K562 (cell line): Measurements from ENCODE around the gene PRAMEF12. TPM values are rescaled to one million over a fixed set of nuclear protein-coding genes. Genes with fewer than 3 reads are reported as not detected.

ENCODE experiments used
- ATAC-seq: fragments of 200-7000 bp; cut with Tn5 transposase; 3 replicates; pipeline ENCODE4 v1.9.1; 2020; ENCODE audit warnings: moderate library complexity
- BruUV-seq: library from RNA; stranded (reverse); fragments of 400-500 nt; replicated peaks from 2 replicates; lab custom pipeline; 2021; lab: Mats Ljungman, UMichigan
- CTCF ChIA-PET: fragments of 300-600 bp; formaldehyde crosslinking; extraction: SDS; loops from one replicate; lab custom pipeline; 2021; ENCODE audit warnings: low intra/inter-chr PET ratio; lab: Yijun Ruan, JAX
- POLR2A ChIA-PET: fragments of 300-600, 350-650 bp; sonication (Branson Sonifier 250); formaldehyde crosslinking; extraction: SDS; loops from one replicate; lab custom pipeline; 2021; ENCODE audit warnings: antibody characterized with exemption, inconsistent platforms; lab: Yijun Ruan, JAX
- DNase-seq, 4 experiments: peaks; one replicate each; pipeline versions ENCODE4 v3.0.0 to v3.0.0-alpha.2; 2011 to 2018; ENCODE audit warnings: low spot score in 3 of 4, mixed read lengths in 3 of 4; ENCODE audit errors: extremely low read depth in 1 of 4
- FAIRE-seq: peaks from 2 replicates; lab custom pipeline; 2011; peaks lifted over from hg19 to GRCh38; lab: Jason Lieb, UNC
- H2AFZ ChIP-seq: 2 replicates; pipeline ENCODE4 v1.6.0; 2011; ENCODE audit warnings: low read depth, low read length, control low read depth, inconsistent platforms
- H3K27ac ChIP-seq: fragments of 200-600 bp; 3 replicates; pipeline ENCODE4 v1.8.0; 2011; ENCODE audit warnings: low read depth, mild to moderate bottlenecking, control low read depth, inconsistent platforms, low read length, moderate library complexity, mixed read lengths; ENCODE audit errors: extremely low read depth
- H3K27me3 ChIP-seq, 2 experiments: fragments of 300-600 bp in 1 of 2; 2 replicates in 1 of 2; 3 replicates in 1 of 2; pipeline versions ENCODE4 v1.6.0 to v1.8.0; 2011; ENCODE audit warnings: inconsistent platforms in 2 of 2, low read length in 2 of 2, mild to moderate bottlenecking in 1 of 2, mixed read lengths in 1 of 2, moderate library complexity in 1 of 2; ENCODE audit not compliant: control insufficient read depth in 2 of 2, insufficient read depth in 2 of 2
- H3K36me3 ChIP-seq: fragments of 300-600 bp; 3 replicates; pipeline ENCODE4 v1.8.0; 2011; ENCODE audit warnings: mild to moderate bottlenecking, low read length, inconsistent platforms; ENCODE audit not compliant: control insufficient read depth, insufficient read depth
- H3K4me1 ChIP-seq, 2 experiments: fragments of 200-600 bp in 1 of 2; replicated peaks in 1 of 2; 2 replicates in 1 of 2; 3 replicates in 1 of 2; pipeline versions ENCODE4 v1.5.1 to v1.8.0; 2011; ENCODE audit warnings: inconsistent platforms in 2 of 2, low read length in 2 of 2, mild to moderate bottlenecking in 1 of 2, mixed read lengths in 1 of 2, moderate library complexity in 1 of 2; ENCODE audit not compliant: control insufficient read depth in 2 of 2, insufficient read depth in 2 of 2
- H3K4me2 ChIP-seq: 2 replicates; pipeline ENCODE4 v1.6.1; 2011; ENCODE audit warnings: low read length, control low read depth, inconsistent platforms, mixed read lengths; ENCODE audit not compliant: insufficient read depth
- H3K4me3 ChIP-seq: fragments of 200-600 bp; sonication (generic), shearing (Covaris generic); 2 replicates; pipeline ENCODE4 v1.5.1; 2016; ENCODE audit warnings: control low read depth, inconsistent platforms
- H3K79me2 ChIP-seq: fragments of 200-600 bp; 3 replicates; pipeline ENCODE4 v1.8.0; 2011; ENCODE audit warnings: low read length, inconsistent platforms; ENCODE audit not compliant: control insufficient read depth, insufficient read depth
- H3K9ac ChIP-seq, 2 experiments: 2 replicates each; pipeline versions ENCODE4 v1.6.0 to v1.6.1; 2011; ENCODE audit warnings: low read depth in 2 of 2, low read length in 2 of 2, control low read depth in 1 of 2, inconsistent platforms in 1 of 2, mild to moderate bottlenecking in 1 of 2, mixed read lengths in 1 of 2; ENCODE audit not compliant: insufficient read depth in 1 of 2
- H3K9me1 ChIP-seq: one replicate; pipeline ENCODE4 v1.6.0; 2011; ENCODE audit warnings: inconsistent platforms, mild to moderate bottlenecking, low read length, moderate library complexity; ENCODE audit not compliant: control insufficient read depth, insufficient read depth
- H3K9me3 ChIP-seq: replicated peaks from 2 replicates; pipeline ENCODE4 v1.5.1; 2011; ENCODE audit warnings: low read depth, low read length, inconsistent platforms; ENCODE audit not compliant: control insufficient read depth, insufficient read depth
- H4K20me1 ChIP-seq: replicated peaks from 2 replicates; pipeline ENCODE4 v1.6.1; 2011; ENCODE audit warnings: low read length, inconsistent platforms, mixed read lengths; ENCODE audit not compliant: control insufficient read depth, insufficient read depth
- CAMTA2 ChIP-seq: fragments of 250-450 bp; sonication (Bioruptor Pico); conservative IDR thresholded peaks from 2 replicates; pipeline ENCODE4 v1.5.1; 2022
- ESRRA ChIP-seq: fragments of 450-650 bp; IDR thresholded peaks from 2 replicates; pipeline ENCODE4 v1.6.1; 2014; ENCODE audit warnings: low read depth, mild to moderate bottlenecking, moderate library complexity, borderline replicate concordance
- FUS ChIP-seq: fragments of 200-400 bp; formaldehyde crosslinking; optimal IDR thresholded peaks from 2 replicates; pipeline ENCODE3; 2017; ENCODE audit warnings: low read depth, low read length
- MEF2A ChIP-seq: IDR thresholded peaks from 2 replicates; pipeline ENCODE4 v1.6.1; 2011; ENCODE audit warnings: low read depth, mild to moderate bottlenecking, low read length, moderate library complexity; ENCODE audit not compliant: control insufficient read depth
- MLLT1 ChIP-seq, 2 experiments: fragments of 450-650 bp; IDR thresholded peaks; 2 replicates each; pipeline ENCODE4 v1.6.1; 2016
- THRAP3 ChIP-seq: fragments of 450-650 bp; IDR thresholded peaks from 2 replicates; pipeline ENCODE4 v1.6.1; 2016; ENCODE audit warnings: mild to moderate bottlenecking, inconsistent platforms, borderline replicate concordance
- ZNF3 ChIP-seq: fragments of 250-450 bp; sonication (Bioruptor Pico); IDR thresholded peaks from 2 replicates; pipeline ENCODE4 v1.5.0; 2021; ENCODE audit warnings: mild to moderate bottlenecking, moderate library complexity
- WGBS: fragments of 100-300 bp; shearing (Covaris generic); methylation state at CpG from one replicate; pipeline ENCODE4 v1.1.6; 2016; ENCODE audit warnings: low coverage, mixed read lengths; ENCODE audit not compliant: insufficient coverage; ENCODE audit errors: missing lambda C conversion rate; 5-methylcytosine and 5-hydroxymethylcytosine counted together
- in situ Hi-C: fragments of 300-500 bp; cut with MboI; formaldehyde crosslinking; loops from 4 replicates; pipeline ENCODE4 v1.15.0; 2018; ENCODE audit warnings: inconsistent platforms, mixed read lengths
- intact Hi-C: fragments of 100-400 bp; cut with micrococcal nuclease; formaldehyde crosslinking; loops from 2 replicates; pipeline ENCODE4 v1.14.2; 2022
- polyA plus RNA-seq, 8 experiments: library from polyadenylated mRNA; depleted of rRNA in 4 of 8; stranded (reverse) in 5 of 8; unstranded in 3 of 8; fragments of >200 nt; fragmentation: Nextera tagmentation in 2 of 8; fragmentation: Illumina TruSeq in 1 of 8; extraction: Ambion mirVana in 2 of 8; extraction: Trizol in 1 of 8; gene quantifications; 2 replicates each; pipeline versions ENCODE4 v1.2.1 to v1.2.3, GENCODE V29; 2011 to 2014; ENCODE audit warnings: inconsistent platforms in 1 of 8, missing spikeins in 1 of 8
- total RNA-seq, 7 experiments: library from RNA; depleted of rRNA in 6 of 7; stranded (reverse); fragments of >200 nt in 6 of 7; fragmentation: Illumina TruSeq in 2 of 7; extraction: Trizol in 2 of 7; gene quantifications; 2 replicates each; pipeline versions ENCODE4 v1.2.1 to v1.2.3, GENCODE V29; 2011 to 2021; ENCODE audit warnings: low replicate concordance in 1 of 7
- TF ChIP-seq, protein P1 (sequence below): fragments of 450-650 bp; IDR thresholded peaks from 2 replicates; pipeline ENCODE4 v1.6.1; 2016

PRAMEF12 gene
- total and polyA plus RNA-seq, 9 of the 15 experiments (the other 6 are each of a cell fraction or from before 2014, with no cell fraction given): not detected

- DNase-seq (no peak), FAIRE-seq (no peak), ATAC-seq (no peak)
- Histone ChIP-seq H3K79me2 (no peaks in the 10 kb centered on the region), H3K4me1 (no peaks in the 10 kb centered on the region), H3K4me2 (no peak overlapping the region), H4K20me1 (no peaks in the 10 kb centered on the region), H3K9me3 (no peaks in the 10 kb centered on the region), H3K36me3 (no peaks in the 10 kb centered on the region), H3K9me1 (no peaks in the 10 kb centered on the region), H3K9ac (no peak overlapping the region; a peak in 1 of 4 replicates), H2AFZ (no peak overlapping the region), H3K27me3 (peaks cover 15 to 47% of the 10 kb centered on the region in 2 experiments; a peak in 4 of 5 replicates), H3K27ac (no peak overlapping the region), H3K4me3 (no peak overlapping the region)
- ChIA-PET POLR2A (interaction anchor here (0.6 to 1.7 kb wide), 3 partner anchors 14 to 393 kb away, joined by 3 to 6 read pairs (median 4); no protein-coding TSS in a partner anchor), CTCF (interaction anchor here (0.6 kb wide), 1 partner anchor 464 kb away, joined by 3 read pairs; no protein-coding TSS in a partner anchor)
- intact Hi-C loops: loop anchor here (10.0 kb wide), 3 partner anchors 112 to 652 kb away; no protein-coding TSS in a partner anchor
- in situ Hi-C loops: loop anchor here (10.0 kb wide), 1 partner anchor 462 kb away; no protein-coding TSS in a partner anchor
- no TSS peak for BruUV-seq
- WGBS: 2% methylated on average over 15 of the region's 15 CpGs
- TF ChIP-seq, protein P1, sequence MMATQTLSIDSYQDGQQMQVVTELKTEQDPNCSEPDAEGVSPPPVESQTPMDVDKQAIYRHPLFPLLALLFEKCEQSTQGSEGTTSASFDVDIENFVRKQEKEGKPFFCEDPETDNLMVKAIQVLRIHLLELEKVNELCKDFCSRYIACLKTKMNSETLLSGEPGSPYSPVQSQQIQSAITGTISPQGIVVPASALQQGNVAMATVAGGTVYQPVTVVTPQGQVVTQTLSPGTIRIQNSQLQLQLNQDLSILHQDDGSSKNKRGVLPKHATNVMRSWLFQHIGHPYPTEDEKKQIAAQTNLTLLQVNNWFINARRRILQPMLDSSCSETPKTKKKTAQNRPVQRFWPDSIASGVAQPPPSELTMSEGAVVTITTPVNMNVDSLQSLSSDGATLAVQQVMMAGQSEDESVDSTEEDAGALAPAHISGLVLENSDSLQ: no peak
- TF ChIP-seq MLLT1 (IDR thresholded peaks at IDR 0.05) (no peak), MEF2A (no peak), THRAP3 (no peak), ZNF3 (CRISPR knock-in tag) (no peak), CAMTA2 (CRISPR knock-in tag) (no peak), FUS (no peak), ESRRA (no peak)
These were observed 3.4 kb downstream of the PRAMEF12 start for GRCh38 chr1:12776801-12777557.
